SK-N-MC (cell line): ENCODE data around the gene AMFR.

Source experiments
- DNase-seq: peaks from one replicate; pipeline ENCODE4 v3.0.0-alpha.2; 2011; ENCODE audit warnings: low read depth, low spot score
- H3K27ac ChIP-seq: fragments of 200-600 bp; sonication (generic); 2 replicates; pipeline ENCODE4 v1.5.1; 2016; ENCODE audit warnings: mixed run types
- H3K36me3 ChIP-seq: fragments of 200-600 bp; sonication (generic); 2 replicates; pipeline ENCODE4 v1.6.1; 2017; ENCODE audit warnings: antibody characterized with exemption, low read length, mixed read lengths; ENCODE audit not compliant: insufficient read depth
- H3K4me3 ChIP-seq: fragments of 200-600 bp; sonication (generic); 2 replicates; pipeline ENCODE4 v1.5.1; 2016
- H3K9ac ChIP-seq: fragments of 200-600 bp; sonication (generic); 2 replicates; pipeline ENCODE4 v1.8.0; 2017; ENCODE audit warnings: mixed run types, mixed read lengths; ENCODE audit not compliant: insufficient read length
- H3K9me3 ChIP-seq: fragments of 200-600 bp; sonication (generic); 2 replicates; pipeline ENCODE4 v1.6.1; 2017; ENCODE audit warnings: low read depth, mild to moderate bottlenecking, antibody characterized with exemption, low read length, moderate library complexity, mixed read lengths
- EZH2 ChIP-seq: fragments of 200-600 bp; sonication (generic); IDR thresholded peaks from one replicate; pipeline ENCODE4 v1.6.1; 2017; ENCODE audit warnings: antibody characterized with exemption
- FOXP2 ChIP-seq: optimal IDR thresholded peaks from 2 replicates; pipeline ENCODE3; 2011; ENCODE audit warnings: mild to moderate bottlenecking, moderate library complexity; ENCODE audit not compliant: insufficient read depth; ENCODE audit errors: extremely low read length, control extremely low read depth
- POLR2AphosphoS5 ChIP-seq: IDR thresholded peaks from 2 replicates; pipeline ENCODE4 v1.6.1; 2012; ENCODE audit warnings: mild to moderate bottlenecking, low read depth, low read length, borderline replicate concordance

The AMFR gene

GRCh38 chr16:56314244-56314850 lies 111.0 kb downstream of the AMFR start:
- no peak overlapping the region for H3K9ac ChIP-seq
- DNase-seq = no peak
- no peak for TF ChIP-seq POLR2AphosphoS5
- TF ChIP-seq FOXP2 = no peak
- no peak for TF ChIP-seq EZH2
- no peaks in the 10 kb centered on the region for H3K36me3 ChIP-seq
- no peak overlapping the region for H3K27ac ChIP-seq
- no peaks in the 10 kb centered on the region for H3K9me3 ChIP-seq
- no peak overlapping the region for H3K4me3 ChIP-seq

- no peak overlapping the region for H3K4me3 ChIP-seq
Measured at GRCh38 chr16:56312556-56312955, 112.8 kb downstream of the AMFR start.

GRCh38 chr16:56312028-56312300 lies 113.4 kb downstream of the AMFR start:
- no peaks in the 10 kb centered on the region for H3K36me3 ChIP-seq
- no peak overlapping the region for H3K27ac ChIP-seq
- TF ChIP-seq FOXP2 (no peak), POLR2AphosphoS5 (no peak), EZH2 (no peak)
- no peak overlapping the region for H3K4me3 ChIP-seq
- no peak overlapping the region for H3K9ac ChIP-seq
- DNase-seq = no peak
- H3K9me3 ChIP-seq = no peaks in the 10 kb centered on the region

More at GRCh38 chr16:56312556-56312955, 112.8 kb downstream of the AMFR start:
- Histone ChIP-seq H3K9me3 (no peaks in the 10 kb centered on the region), H3K9ac (no peak overlapping the region), H3K36me3 (no peaks in the 10 kb centered on the region), H3K27ac (no peak overlapping the region)
- TF ChIP-seq POLR2AphosphoS5 = no peak
- no peak for TF ChIP-seq EZH2
- no peak for DNase-seq
